Neuronal stem cell (in vitro differentiated cells): Measurements from ENCODE around the gene VMP1.

Experiments
- DNase-seq: peaks from one replicate; pipeline ENCODE4 v3.0.0-alpha.2; 2013; ENCODE audit warnings: low spot score
- H2AFZ ChIP-seq: one replicate; pipeline ENCODE4 v1.6.1; 2013; ENCODE audit warnings: mild to moderate bottlenecking, low read length, inconsistent platforms
- H2AK5ac ChIP-seq: 2 replicates; pipeline ENCODE4 v1.6.1; 2013; ENCODE audit warnings: low read depth, mild to moderate bottlenecking, inconsistent platforms, low read length, moderate library complexity, mixed read lengths
- H2BK120ac ChIP-seq: 2 replicates; pipeline ENCODE4 v1.6.1; 2013; ENCODE audit warnings: low read depth, mild to moderate bottlenecking, inconsistent platforms, low read length, moderate library complexity, mixed read lengths
- H2BK12ac ChIP-seq: one replicate; pipeline ENCODE4 v1.6.1; 2013; ENCODE audit warnings: low read length, inconsistent platforms
- H2BK15ac ChIP-seq: 2 replicates; pipeline ENCODE4 v1.6.1; 2013; ENCODE audit warnings: mild to moderate bottlenecking, low read length, inconsistent platforms, mixed read lengths
- H2BK5ac ChIP-seq: one replicate; pipeline ENCODE4 v1.6.1; 2013; ENCODE audit warnings: inconsistent platforms, mild to moderate bottlenecking, low read length, moderate library complexity
- H3K14ac ChIP-seq: one replicate; pipeline ENCODE4 v1.6.1; 2013; ENCODE audit warnings: low read length, inconsistent platforms
- H3K18ac ChIP-seq: 2 replicates; pipeline ENCODE4 v1.6.1; 2013; ENCODE audit warnings: low read length, inconsistent platforms
- H3K23ac ChIP-seq: 2 replicates; pipeline ENCODE4 v1.6.1; 2013; ENCODE audit warnings: low read depth, mild to moderate bottlenecking, mixed read lengths, low read length, inconsistent platforms; ENCODE audit not compliant: poor library complexity
- H3K27ac ChIP-seq: replicated peaks from 3 replicates; pipeline ENCODE4 v1.5.1; 2013; ENCODE audit warnings: low read length, inconsistent platforms
- H3K27me3 ChIP-seq, 3 experiments: 2 replicates each; pipeline ENCODE4 v1.6.1; 2013; ENCODE audit warnings: low read length in 3 of 3, mild to moderate bottlenecking in 2 of 3, inconsistent platforms in 1 of 3, low read depth in 1 of 3, mixed read lengths in 1 of 3, moderate library complexity in 1 of 3; ENCODE audit not compliant: control insufficient read depth in 3 of 3, insufficient read depth in 3 of 3
- H3K36me3 ChIP-seq, 2 donors: replicated peaks in 1 of 2; 2 replicates each; pipeline ENCODE4 v1.6.1; 2013; ENCODE audit warnings: low read length in 2 of 2; ENCODE audit not compliant: control insufficient read depth in 2 of 2, insufficient read depth in 2 of 2
- H3K4ac ChIP-seq: 2 replicates; pipeline ENCODE4 v1.6.1; 2013; ENCODE audit warnings: inconsistent platforms, mild to moderate bottlenecking, low read length, moderate library complexity
- H3K4me1 ChIP-seq, 2 donors: 1 replicate in 1 of 2; 2 replicates in 1 of 2; pipeline ENCODE4 v1.6.1; 2013; ENCODE audit warnings: low read length in 2 of 2, low read depth in 1 of 2; ENCODE audit not compliant: control insufficient read depth in 2 of 2, insufficient read depth in 1 of 2
- H3K4me2 ChIP-seq: one replicate; pipeline ENCODE4 v1.6.1; 2013; ENCODE audit warnings: mild to moderate bottlenecking, low read length, inconsistent platforms; ENCODE audit not compliant: insufficient read depth, poor library complexity, severe bottlenecking
- H3K4me3 ChIP-seq, 2 donors: 2 replicates each; pipeline ENCODE4 v1.5.1; 2013; ENCODE audit warnings: low read length in 2 of 2, mild to moderate bottlenecking in 2 of 2, inconsistent platforms in 1 of 2, moderate library complexity in 1 of 2
- H3K79me1 ChIP-seq: one replicate; pipeline ENCODE4 v1.6.1; 2013; ENCODE audit warnings: low read depth, mild to moderate bottlenecking, inconsistent platforms, low read length, moderate library complexity
- H3K9ac ChIP-seq: one replicate; pipeline ENCODE4 v1.6.1; 2013; ENCODE audit warnings: mild to moderate bottlenecking, low read depth, low read length, inconsistent platforms; ENCODE audit not compliant: poor library complexity
- H3K9me3 ChIP-seq, 2 donors: replicated peaks in 1 of 2; 2 replicates each; pipeline versions ENCODE3 to v1.6.1; 2013; ENCODE audit warnings: low read length in 2 of 2, mild to moderate bottlenecking in 2 of 2, inconsistent platforms in 1 of 2, low read depth in 1 of 2, mixed read lengths in 1 of 2, moderate library complexity in 1 of 2; ENCODE audit not compliant: control insufficient read depth in 2 of 2, insufficient read depth in 1 of 2
- H4K8ac ChIP-seq: one replicate; pipeline ENCODE4 v1.6.1; 2013; ENCODE audit warnings: low read depth, mild to moderate bottlenecking, inconsistent platforms, low read length, moderate library complexity
- H4K91ac ChIP-seq: one replicate; pipeline ENCODE4 v1.6.1; 2013; ENCODE audit warnings: low read length, low read depth, mild to moderate bottlenecking, inconsistent platforms; ENCODE audit not compliant: poor library complexity
- WGBS, 2 donors: extraction: QIAGEN DNeasy Blood & Tissue Kit; methylation state at CpG; one replicate each; pipeline ENCODE4 v1.1.7; 2013; ENCODE audit warnings: missing lambda C conversion rate in 2 of 2, mixed read lengths in 1 of 2; ENCODE audit not compliant: insufficient read length in 2 of 2, insufficient replicate concordance in 1 of 2; ENCODE audit errors: extremely low coverage in 2 of 2; 5-methylcytosine and 5-hydroxymethylcytosine counted together

The VMP1 gene

GRCh38 chr17:59669944-59670343 lies 37.5 kb upstream of the VMP1 start:
- Histone ChIP-seq H3K23ac (no peak overlapping the region), H3K79me1 (no peaks in the 10 kb centered on the region), H3K4me2 (no peak overlapping the region), H2BK15ac (no peak overlapping the region), H3K9ac (no peak overlapping the region), H3K4ac (no peak overlapping the region), H2AFZ (no peak overlapping the region), H3K18ac (no peak overlapping the region), H3K36me3 (peaks cover 8 to 100% of the 10 kb centered on the region in 2 donors), H2BK120ac (no peak overlapping the region), H3K9me3 (no peaks in the 10 kb centered on the region), H2BK5ac (no peak overlapping the region), H3K4me3 (no peak overlapping the region), H2AK5ac (no peak overlapping the region), H3K4me1 (no peaks in the 10 kb centered on the region), H3K27me3 (no peaks in the 10 kb centered on the region), H4K91ac (no peak overlapping the region), H3K27ac (no peak overlapping the region), H4K8ac (no peak overlapping the region), H3K14ac (no peak overlapping the region), H2BK12ac (no peak overlapping the region)
- DNase-seq: no peak
- no CpG with 5 or more reads among the region's 1 CpG for WGBS, 2 donors

DNA sequence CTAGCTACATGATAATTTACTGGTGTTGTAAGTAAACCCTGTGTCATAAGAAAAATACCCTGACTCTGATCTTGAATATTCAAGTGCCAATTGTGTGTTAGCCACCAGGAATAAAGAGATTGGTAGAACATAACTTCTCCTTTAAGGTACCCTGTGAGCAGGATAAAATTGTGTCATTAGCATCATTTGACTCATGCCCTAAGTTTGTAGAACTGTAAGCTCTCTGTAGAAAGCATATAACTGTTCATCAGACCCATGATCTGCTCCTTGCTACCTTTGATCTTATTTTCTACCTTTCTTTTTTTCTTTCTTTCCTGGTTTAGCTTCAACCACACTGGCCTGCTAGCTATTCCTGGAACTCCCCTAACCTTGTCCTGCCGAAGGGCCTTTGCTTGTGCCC lies 36.1 kb upstream of the VMP1 start:
- Histone ChIP-seq H4K91ac (no peak overlapping the region), H3K9ac (no peak overlapping the region), H3K23ac (no peak overlapping the region), H3K4me3 (no peak overlapping the region), H2BK15ac (no peak overlapping the region), H3K14ac (no peak overlapping the region), H3K4me2 (no peak overlapping the region), H3K79me1 (no peaks in the 10 kb centered on the region), H3K4me1 (no peaks in the 10 kb centered on the region), H3K27ac (no peak overlapping the region), H2AFZ (no peak overlapping the region), H2BK5ac (no peak overlapping the region), H3K27me3 (no peaks in the 10 kb centered on the region), H3K4ac (no peak overlapping the region), H2BK120ac (no peak overlapping the region), H4K8ac (no peak overlapping the region), H3K36me3 (peaks cover 8 to 100% of the 10 kb centered on the region in 2 donors), H3K18ac (no peak overlapping the region), H3K9me3 (no peaks in the 10 kb centered on the region), H2AK5ac (no peak overlapping the region), H2BK12ac (no peak overlapping the region)
- DNase-seq: no peak
- no CpG with 5 or more reads among the region's 1 CpG for WGBS, 2 donors

DNA sequence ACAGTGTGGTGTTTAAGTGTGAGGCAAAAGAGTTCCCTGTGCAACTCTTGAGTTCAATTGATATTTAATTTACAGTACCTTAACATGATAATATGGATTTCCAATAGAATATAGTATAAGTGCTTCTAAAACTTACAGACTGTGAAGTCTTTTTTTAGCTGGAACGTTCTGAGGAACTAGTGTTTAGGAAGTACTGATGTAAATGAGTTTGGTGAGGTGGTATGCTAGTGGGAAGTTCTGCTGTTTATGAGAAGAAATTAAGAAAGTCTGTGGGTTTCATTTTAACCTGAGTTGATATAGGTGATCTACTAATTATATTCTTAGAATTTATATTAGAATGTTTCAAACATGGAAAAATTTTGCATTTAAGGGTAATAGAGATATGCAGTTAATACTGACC lies 32.2 kb upstream of the VMP1 start:
- Histone ChIP-seq H3K9me3 (no peaks in the 10 kb centered on the region), H2BK15ac (no peak overlapping the region), H2BK120ac (no peak overlapping the region), H3K14ac (no peak overlapping the region), H2AFZ (no peak overlapping the region), H3K23ac (no peak overlapping the region), H3K4me3 (no peak overlapping the region), H3K79me1 (no peaks in the 10 kb centered on the region), H2BK12ac (no peak overlapping the region), H3K9ac (no peak overlapping the region), H4K91ac (no peak overlapping the region), H4K8ac (no peak overlapping the region), H3K4ac (no peak overlapping the region), H2BK5ac (no peak overlapping the region), H3K27ac (no peak overlapping the region), H3K4me1 (no peaks in the 10 kb centered on the region), H3K4me2 (no peak overlapping the region), H3K18ac (no peak overlapping the region), H3K36me3 (peaks cover 15 to 100% of the 10 kb centered on the region in 2 donors), H3K27me3 (no peaks in the 10 kb centered on the region), H2AK5ac (no peak overlapping the region)
- DNase-seq: no peak
- WGBS, 2 donors: no CpG with 5 or more reads among the region's 1 CpG

DNA sequence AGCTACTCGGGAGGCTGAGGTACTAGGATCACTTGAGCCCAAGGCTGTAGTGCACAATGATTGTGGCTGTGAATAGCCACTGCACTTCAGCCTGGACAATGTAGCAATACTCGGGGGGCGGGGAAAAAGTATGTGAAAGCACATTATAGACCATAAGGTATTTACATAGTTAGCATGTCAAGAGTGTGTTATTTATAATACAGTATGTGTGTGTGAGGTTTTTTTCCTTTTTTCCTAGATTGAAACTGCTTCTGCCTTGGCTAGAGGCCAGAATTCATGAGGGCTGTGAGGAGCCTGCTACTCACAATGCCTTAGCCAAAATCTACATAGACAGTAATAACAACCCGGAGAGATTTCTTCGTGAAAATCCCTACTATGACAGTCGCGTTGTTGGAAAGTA lies 30.7 kb upstream of the VMP1 start:
- H3K36me3 ChIP-seq: peaks cover 18 to 100% of the 10 kb centered on the region in 2 donors
- no peak overlapping the region for H2BK5ac ChIP-seq
- no peak overlapping the region for H4K91ac ChIP-seq
- no peaks in the 10 kb centered on the region for H3K79me1 ChIP-seq
- H3K27me3 ChIP-seq: no peaks in the 10 kb centered on the region
- no peak overlapping the region for H2AFZ ChIP-seq
- WGBS, 2 donors: no CpG with 5 or more reads among the region's 7 CpGs
- no peak overlapping the region for H2BK120ac ChIP-seq
- no peak overlapping the region for H3K4me2 ChIP-seq
- no peak overlapping the region for H3K14ac ChIP-seq
- no peak overlapping the region for H2BK12ac ChIP-seq
- H3K9ac ChIP-seq: no peak overlapping the region
- H4K8ac ChIP-seq: no peak overlapping the region
- no peak overlapping the region for H3K23ac ChIP-seq
- H3K4me1 ChIP-seq: no peaks in the 10 kb centered on the region
- no peak for DNase-seq
- no peak overlapping the region for H2BK15ac ChIP-seq
- H2AK5ac ChIP-seq: no peak overlapping the region
- H3K4ac ChIP-seq: no peak overlapping the region
- no peaks in the 10 kb centered on the region for H3K9me3 ChIP-seq
- no peak overlapping the region for H3K4me3 ChIP-seq
- no peak overlapping the region for H3K18ac ChIP-seq
- no peak overlapping the region for H3K27ac ChIP-seq
